HepG2 (cell line): ENCODE results near the gene NUP93. TPM values are rescaled to one million over a fixed set of nuclear protein-coding genes. Genes with fewer than 3 reads are reported as not detected.
A peak's percentile ranks its signal among the peaks of the same experiment; 100 is the strongest.

ENCODE experiments used
- ARID4A ChIP-seq: sonication (generic); formaldehyde crosslinking; IDR thresholded peaks from 2 replicates; pipeline ENCODE4 v1.5.0; 2020; ENCODE audit warnings: mild to moderate bottlenecking, missing genetic modification reagents, borderline replicate concordance
- ATF6 ChIP-seq: sonication (generic); formaldehyde crosslinking; conservative IDR thresholded peaks from 2 replicates; pipeline ENCODE4 v1.4.0; 2020; ENCODE audit warnings: missing genetic modification reagents
- CENPX ChIP-seq: sonication (generic); formaldehyde crosslinking; IDR thresholded peaks from 2 replicates; pipeline ENCODE4 v1.9.0; 2021; ENCODE audit warnings: mild to moderate bottlenecking, missing genetic modification reagents, moderate library complexity
- HIC2 ChIP-seq: sonication (generic); formaldehyde crosslinking; IDR thresholded peaks from 2 replicates; pipeline ENCODE4 v1.9.0; 2022; ENCODE audit warnings: low read depth, missing genetic modification reagents
- HMG20A ChIP-seq: IDR thresholded peaks from 2 replicates; pipeline ENCODE4 v1.6.1; 2016; ENCODE audit warnings: borderline replicate concordance
- IRX3 ChIP-seq: sonication (generic); formaldehyde crosslinking; IDR thresholded peaks from 2 replicates; pipeline ENCODE4 v1.8.1; 2023; ENCODE audit warnings: mild to moderate bottlenecking, low read depth, missing genetic modification reagents, borderline replicate concordance
- KLF9 ChIP-seq: IDR thresholded peaks from 2 replicates; pipeline ENCODE4 v1.6.1; 2016; ENCODE audit warnings: low read depth
- MLXIP ChIP-seq: sonication (generic); formaldehyde crosslinking; IDR thresholded peaks from 2 replicates; pipeline ENCODE4 v1.9.0; 2021; ENCODE audit warnings: missing genetic modification reagents, borderline replicate concordance
- SNAPC2 ChIP-seq: sonication (generic); formaldehyde crosslinking; IDR thresholded peaks from 2 replicates; pipeline ENCODE4 v1.8.1; 2022; ENCODE audit warnings: mild to moderate bottlenecking, missing genetic modification reagents
- STAT5B ChIP-seq: sonication (generic); formaldehyde crosslinking; IDR thresholded peaks from 2 replicates; pipeline ENCODE4 v1.4.0; 2020; ENCODE audit warnings: missing genetic modification reagents
- ZBTB7B ChIP-seq: sonication (generic); formaldehyde crosslinking; IDR thresholded peaks from 2 replicates; pipeline ENCODE4 v1.4.0; 2020; ENCODE audit warnings: missing genetic modification reagents
- ZFYVE20 ChIP-seq: sonication (generic); formaldehyde crosslinking; IDR thresholded peaks from 2 replicates; pipeline ENCODE4 v1.8.0; 2023; ENCODE audit warnings: low read depth, mild to moderate bottlenecking, moderate library complexity, missing genetic modification reagents, borderline replicate concordance
- ZNF556 ChIP-seq: sonication (generic); formaldehyde crosslinking; IDR thresholded peaks from 2 replicates; pipeline ENCODE4 v1.4.0; 2020; ENCODE audit warnings: mild to moderate bottlenecking, missing genetic modification reagents, borderline replicate concordance
- ZUFSP ChIP-seq: sonication (generic); formaldehyde crosslinking; IDR thresholded peaks from 2 replicates; pipeline ENCODE4 v1.9.0; 2021; ENCODE audit warnings: missing genetic modification reagents, mild to moderate bottlenecking, borderline replicate concordance
- polyA plus RNA-seq, 8 experiments: library from polyadenylated mRNA; depleted of rRNA in 3 of 8; stranded (reverse) in 7 of 8; unstranded in 1 of 8; fragments of >200 nt; fragmentation: Illumina TruSeq in 4 of 8; extraction: Trizol in 4 of 8; gene quantifications; 2 replicates each; pipeline versions ENCODE4 v1.2.1 to v1.2.3, GENCODE V29; 2011 to 2016; ENCODE audit warnings: low read depth in 4 of 8, missing spikeins in 1 of 8, mixed read lengths in 1 of 8; ENCODE audit not compliant: insufficient read depth in 1 of 8
- total RNA-seq, 5 experiments: library from RNA; depleted of rRNA; stranded (reverse); fragments of >200 nt; fragmentation: Illumina TruSeq; extraction: Trizol; gene quantifications; 2 replicates each; pipeline ENCODE4 v1.2.3, GENCODE V29; 2016; ENCODE audit warnings: low read depth in 1 of 5

NUP93 gene
- total and polyA plus RNA-seq, 2 of the 13 experiments (the other 11 are each of a cell fraction or from before 2014, with no cell fraction given) = 58.5 to 140 TPM

GRCh38 chr16:56814537-56815432 lies 84.9 kb downstream of the NUP93 start (continued):
- TF ChIP-seq ZUFSP (CRISPR knock-in tag) = no peak
- peak; percentile 78; the same call in 1 of the 2 replicates for TF ChIP-seq HMG20A (CRISPR knock-in tag)
- peak; percentile 21; the same call in 1 of the 2 replicates for TF ChIP-seq ZNF556
- TF ChIP-seq CENPX = no peak
- no peak for TF ChIP-seq ARID4A (CRISPR knock-in tag)
- TF ChIP-seq STAT5B = 0 out of 2 replicates have a peak, but pooled peaks have one; percentile 73
- TF ChIP-seq ZBTB7B (CRISPR knock-in tag) = no peak
- TF ChIP-seq MLXIP (CRISPR knock-in tag) = no peak
- TF ChIP-seq SNAPC2 (CRISPR knock-in tag) = no peak
- TF ChIP-seq HIC2 (CRISPR knock-in tag) = no peak; the same call in 1 of the 2 replicates
- TF ChIP-seq IRX3 (CRISPR knock-in tag) = no peak
- TF ChIP-seq ZFYVE20 (CRISPR knock-in tag) = no peak
- TF ChIP-seq KLF9 (CRISPR knock-in tag) = no peak
- no peak; the same call in 1 of the 2 replicates for TF ChIP-seq ATF6
